ENCODE results near the gene SUCNR1. TPM values are rescaled to one million over a fixed set of nuclear protein-coding genes. Genes with fewer than 3 reads are reported as not detected.

SUCNR1 gene
- total RNA-seq, 1 experiment from 2014 or later = not detected

DNA sequence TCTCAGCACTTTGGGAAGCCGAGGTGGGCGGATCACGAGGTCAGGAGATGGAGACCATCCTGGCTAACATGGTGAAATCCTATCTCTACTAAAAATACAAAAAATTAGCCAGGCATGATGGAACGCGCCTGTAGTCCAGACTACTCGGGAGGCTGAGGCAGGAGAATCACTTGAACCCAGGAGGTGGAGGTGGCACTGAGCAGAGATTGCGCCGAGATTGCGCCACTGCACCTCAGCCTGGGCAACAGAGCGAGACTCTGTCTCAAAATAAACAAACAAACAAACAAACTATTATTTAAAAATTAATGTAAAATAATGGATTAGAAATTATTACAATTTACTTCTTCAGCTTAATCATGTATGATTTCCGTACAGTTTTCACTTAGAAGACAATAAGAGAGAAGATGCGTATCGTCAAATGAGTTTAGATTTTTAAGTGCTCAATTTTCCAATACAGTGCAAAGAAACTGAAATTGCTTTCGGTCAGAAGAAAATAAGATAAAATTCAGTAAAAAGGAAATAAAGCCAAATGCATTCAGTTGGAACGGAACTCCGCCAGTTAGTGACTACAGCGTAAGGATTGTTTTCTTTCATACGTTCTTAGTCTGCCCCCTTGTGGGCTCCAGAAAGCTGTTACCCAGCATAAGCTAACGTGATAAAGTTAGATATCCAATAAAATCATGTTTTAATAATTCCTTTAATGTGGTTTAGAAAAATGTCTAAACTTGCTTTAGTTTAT lies 34.7 kb upstream of the SUCNR1 start:
- peak; percentile 88 for ATAC-seq
- CTCF ChIA-PET = interaction anchor here (0.6 to 3.6 kb wide), 11 partner anchors 20 to 459 kb away, joined by 3 to 46 read pairs (median 4); partner anchors contain the start of gene IGSF10

DNA sequence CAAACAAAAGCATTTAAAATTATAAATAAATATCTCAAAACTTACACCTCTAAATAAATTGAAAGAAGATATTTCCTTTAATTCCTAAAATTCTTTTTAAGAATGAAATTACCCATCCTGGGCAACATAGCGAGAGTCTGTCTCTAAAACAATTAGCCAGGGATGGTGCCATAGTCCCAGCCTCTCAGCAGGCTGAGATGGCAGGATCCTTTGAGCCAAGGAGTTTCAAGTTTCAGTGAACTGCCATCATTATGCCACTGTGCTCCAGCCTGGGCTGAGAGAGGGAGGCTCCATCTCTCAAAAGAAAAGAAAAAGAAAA lies 34.2 kb upstream of the SUCNR1 start:
- DNase-seq (ENCODE audit: low spot score) (no peak), ATAC-seq (peak; percentile 68)
- H3K36me3 Mint-ChIP-seq = no peaks in the 10 kb centered on the region
- CTCF ChIA-PET = interaction anchor here (0.6 to 3.6 kb wide), 10 partner anchors 21 to 460 kb away, joined by 3 to 46 read pairs (median 4); partner anchors contain the start of gene IGSF10
- H3K4me3 Mint-ChIP-seq = no peak overlapping the region
- peaks cover 14% of the 10 kb centered on the region for H3K4me1 Mint-ChIP-seq
- POLR2A ChIA-PET = no interaction called here
- H3K27ac Mint-ChIP-seq = no peak overlapping the region
- TF ChIP-seq TEAD1 (CRISPR knock-in tag; IDR thresholded peaks at IDR 0.05) (no peak), NFATC4 (CRISPR knock-in tag; IDR thresholded peaks at IDR 0.05) (no peak), GRHL2 (CRISPR knock-in tag; IDR thresholded peaks at IDR 0.05; ENCODE audit: insufficient replicate concordance, severe bottlenecking) (no peak), FOXP1 (CRISPR knock-in tag; IDR thresholded peaks at IDR 0.05; ENCODE audit: borderline replicate concordance) (no peak), CREM (CRISPR knock-in tag; IDR thresholded peaks at IDR 0.05) (no peak), NR3C1 (CRISPR knock-in tag; conservative IDR thresholded peaks at IDR 0.05; ENCODE audit: low read depth) (no peak), MYBL2 (CRISPR knock-in tag; IDR thresholded peaks at IDR 0.05) (no peak)
- TF ChIP-seq, protein P1, sequence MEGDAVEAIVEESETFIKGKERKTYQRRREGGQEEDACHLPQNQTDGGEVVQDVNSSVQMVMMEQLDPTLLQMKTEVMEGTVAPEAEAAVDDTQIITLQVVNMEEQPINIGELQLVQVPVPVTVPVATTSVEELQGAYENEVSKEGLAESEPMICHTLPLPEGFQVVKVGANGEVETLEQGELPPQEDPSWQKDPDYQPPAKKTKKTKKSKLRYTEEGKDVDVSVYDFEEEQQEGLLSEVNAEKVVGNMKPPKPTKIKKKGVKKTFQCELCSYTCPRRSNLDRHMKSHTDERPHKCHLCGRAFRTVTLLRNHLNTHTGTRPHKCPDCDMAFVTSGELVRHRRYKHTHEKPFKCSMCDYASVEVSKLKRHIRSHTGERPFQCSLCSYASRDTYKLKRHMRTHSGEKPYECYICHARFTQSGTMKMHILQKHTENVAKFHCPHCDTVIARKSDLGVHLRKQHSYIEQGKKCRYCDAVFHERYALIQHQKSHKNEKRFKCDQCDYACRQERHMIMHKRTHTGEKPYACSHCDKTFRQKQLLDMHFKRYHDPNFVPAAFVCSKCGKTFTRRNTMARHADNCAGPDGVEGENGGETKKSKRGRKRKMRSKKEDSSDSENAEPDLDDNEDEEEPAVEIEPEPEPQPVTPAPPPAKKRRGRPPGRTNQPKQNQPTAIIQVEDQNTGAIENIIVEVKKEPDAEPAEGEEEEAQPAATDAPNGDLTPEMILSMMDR (IDR thresholded peaks at IDR 0.05) = no peak; the same call in 1 of the 2 replicates
- TF ChIP-seq, protein P2, sequence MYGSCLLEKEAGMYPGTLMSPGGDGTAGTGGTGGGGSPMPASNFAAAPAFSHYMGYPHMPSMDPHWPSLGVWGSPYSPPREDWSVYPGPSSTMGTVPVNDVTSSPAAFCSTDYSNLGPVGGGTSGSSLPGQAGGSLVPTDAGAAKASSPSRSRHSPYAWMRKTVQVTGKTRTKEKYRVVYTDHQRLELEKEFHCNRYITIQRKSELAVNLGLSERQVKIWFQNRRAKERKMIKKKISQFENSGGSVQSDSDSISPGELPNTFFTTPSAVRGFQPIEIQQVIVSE (CRISPR knock-in tag; IDR thresholded peaks at IDR 0.05; ENCODE audit: borderline replicate concordance) = no peak
- TF ChIP-seq, protein P3, sequence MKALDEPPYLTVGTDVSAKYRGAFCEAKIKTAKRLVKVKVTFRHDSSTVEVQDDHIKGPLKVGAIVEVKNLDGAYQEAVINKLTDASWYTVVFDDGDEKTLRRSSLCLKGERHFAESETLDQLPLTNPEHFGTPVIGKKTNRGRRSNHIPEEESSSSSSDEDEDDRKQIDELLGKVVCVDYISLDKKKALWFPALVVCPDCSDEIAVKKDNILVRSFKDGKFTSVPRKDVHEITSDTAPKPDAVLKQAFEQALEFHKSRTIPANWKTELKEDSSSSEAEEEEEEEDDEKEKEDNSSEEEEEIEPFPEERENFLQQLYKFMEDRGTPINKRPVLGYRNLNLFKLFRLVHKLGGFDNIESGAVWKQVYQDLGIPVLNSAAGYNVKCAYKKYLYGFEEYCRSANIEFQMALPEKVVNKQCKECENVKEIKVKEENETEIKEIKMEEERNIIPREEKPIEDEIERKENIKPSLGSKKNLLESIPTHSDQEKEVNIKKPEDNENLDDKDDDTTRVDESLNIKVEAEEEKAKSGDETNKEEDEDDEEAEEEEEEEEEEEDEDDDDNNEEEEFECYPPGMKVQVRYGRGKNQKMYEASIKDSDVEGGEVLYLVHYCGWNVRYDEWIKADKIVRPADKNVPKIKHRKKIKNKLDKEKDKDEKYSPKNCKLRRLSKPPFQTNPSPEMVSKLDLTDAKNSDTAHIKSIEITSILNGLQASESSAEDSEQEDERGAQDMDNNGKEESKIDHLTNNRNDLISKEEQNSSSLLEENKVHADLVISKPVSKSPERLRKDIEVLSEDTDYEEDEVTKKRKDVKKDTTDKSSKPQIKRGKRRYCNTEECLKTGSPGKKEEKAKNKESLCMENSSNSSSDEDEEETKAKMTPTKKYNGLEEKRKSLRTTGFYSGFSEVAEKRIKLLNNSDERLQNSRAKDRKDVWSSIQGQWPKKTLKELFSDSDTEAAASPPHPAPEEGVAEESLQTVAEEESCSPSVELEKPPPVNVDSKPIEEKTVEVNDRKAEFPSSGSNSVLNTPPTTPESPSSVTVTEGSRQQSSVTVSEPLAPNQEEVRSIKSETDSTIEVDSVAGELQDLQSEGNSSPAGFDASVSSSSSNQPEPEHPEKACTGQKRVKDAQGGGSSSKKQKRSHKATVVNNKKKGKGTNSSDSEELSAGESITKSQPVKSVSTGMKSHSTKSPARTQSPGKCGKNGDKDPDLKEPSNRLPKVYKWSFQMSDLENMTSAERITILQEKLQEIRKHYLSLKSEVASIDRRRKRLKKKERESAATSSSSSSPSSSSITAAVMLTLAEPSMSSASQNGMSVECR (CRISPR knock-in tag; IDR thresholded peaks at IDR 0.05; ENCODE audit: borderline replicate concordance) = no peak
- TF ChIP-seq, protein P4, sequence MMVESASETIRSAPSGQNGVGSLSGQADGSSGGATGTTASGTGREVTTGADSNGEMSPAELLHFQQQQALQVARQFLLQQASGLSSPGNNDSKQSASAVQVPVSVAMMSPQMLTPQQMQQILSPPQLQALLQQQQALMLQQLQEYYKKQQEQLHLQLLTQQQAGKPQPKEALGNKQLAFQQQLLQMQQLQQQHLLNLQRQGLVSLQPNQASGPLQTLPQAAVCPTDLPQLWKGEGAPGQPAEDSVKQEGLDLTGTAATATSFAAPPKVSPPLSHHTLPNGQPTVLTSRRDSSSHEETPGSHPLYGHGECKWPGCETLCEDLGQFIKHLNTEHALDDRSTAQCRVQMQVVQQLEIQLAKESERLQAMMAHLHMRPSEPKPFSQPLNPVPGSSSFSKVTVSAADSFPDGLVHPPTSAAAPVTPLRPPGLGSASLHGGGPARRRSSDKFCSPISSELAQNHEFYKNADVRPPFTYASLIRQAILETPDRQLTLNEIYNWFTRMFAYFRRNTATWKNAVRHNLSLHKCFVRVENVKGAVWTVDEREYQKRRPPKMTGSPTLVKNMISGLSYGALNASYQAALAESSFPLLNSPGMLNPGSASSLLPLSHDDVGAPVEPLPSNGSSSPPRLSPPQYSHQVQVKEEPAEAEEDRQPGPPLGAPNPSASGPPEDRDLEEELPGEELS (CRISPR knock-in tag; IDR thresholded peaks at IDR 0.05) = no peak
- H3K9me3 Mint-ChIP-seq = no peaks in the 10 kb centered on the region
- H3K27me3 Mint-ChIP-seq (ENCODE audit: low read depth) = no peaks in the 10 kb centered on the region

More for the DNA sequence above, 34.7 kb upstream of the SUCNR1 start:
- no peak overlapping the region for H3K27ac Mint-ChIP-seq
- H3K9me3 Mint-ChIP-seq = no peaks in the 10 kb centered on the region
- H3K4me1 Mint-ChIP-seq = peaks cover 14% of the 10 kb centered on the region
- TF ChIP-seq, protein P1 (IDR thresholded peaks at IDR 0.05) = peak; percentile 52; the same call in 1 of the 2 replicates
- TF ChIP-seq, protein P5, sequence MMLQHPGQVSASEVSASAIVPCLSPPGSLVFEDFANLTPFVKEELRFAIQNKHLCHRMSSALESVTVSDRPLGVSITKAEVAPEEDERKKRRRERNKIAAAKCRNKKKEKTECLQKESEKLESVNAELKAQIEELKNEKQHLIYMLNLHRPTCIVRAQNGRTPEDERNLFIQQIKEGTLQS (CRISPR knock-in tag; conservative IDR thresholded peaks at IDR 0.05) = no peak
- H3K36me3 Mint-ChIP-seq = no peaks in the 10 kb centered on the region
- H3K4me3 Mint-ChIP-seq = no peak overlapping the region
- peak; percentile 22 for DNase-seq (ENCODE audit: low spot score)
- H3K27me3 Mint-ChIP-seq (ENCODE audit: low read depth) = no peaks in the 10 kb centered on the region
- POLR2A ChIA-PET = interaction anchor here (0.6 kb wide), 1 partner anchor 12 kb away, joined by 4 read pairs; no protein-coding TSS in a partner anchor
